ENCODE data around the gene ZNF346. TPM values are rescaled to one million over a fixed set of nuclear protein-coding genes. Genes with fewer than 3 reads are reported as not detected.

The ZNF346 gene
- total RNA-seq, 1 experiment from 2014 or later = 31.2 TPM

DNA sequence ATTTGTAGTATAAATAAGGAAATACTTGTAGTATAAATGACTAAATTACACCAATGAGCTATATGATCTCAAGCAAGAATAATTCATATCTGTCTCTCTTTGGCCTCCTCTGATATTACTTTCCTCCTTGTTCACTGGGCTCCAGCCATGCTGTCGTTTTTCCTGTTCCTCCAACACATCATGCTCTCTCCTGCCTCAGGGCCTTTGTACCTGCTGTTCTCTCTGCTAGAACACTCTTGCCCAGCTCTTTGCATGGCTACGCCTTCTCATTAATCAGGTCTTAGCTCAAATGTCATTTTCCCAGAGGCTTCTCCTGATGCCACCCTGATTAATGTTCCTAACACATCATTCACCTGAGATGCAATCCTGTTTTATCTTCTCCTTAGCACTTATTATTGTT is 2.5 kb upstream of the ZNF346 start:
- intact Hi-C loops (cut with micrococcal nuclease; ENCODE audit: unreplicated experiment) = no loop called here
- TF ChIP-seq, protein P1, sequence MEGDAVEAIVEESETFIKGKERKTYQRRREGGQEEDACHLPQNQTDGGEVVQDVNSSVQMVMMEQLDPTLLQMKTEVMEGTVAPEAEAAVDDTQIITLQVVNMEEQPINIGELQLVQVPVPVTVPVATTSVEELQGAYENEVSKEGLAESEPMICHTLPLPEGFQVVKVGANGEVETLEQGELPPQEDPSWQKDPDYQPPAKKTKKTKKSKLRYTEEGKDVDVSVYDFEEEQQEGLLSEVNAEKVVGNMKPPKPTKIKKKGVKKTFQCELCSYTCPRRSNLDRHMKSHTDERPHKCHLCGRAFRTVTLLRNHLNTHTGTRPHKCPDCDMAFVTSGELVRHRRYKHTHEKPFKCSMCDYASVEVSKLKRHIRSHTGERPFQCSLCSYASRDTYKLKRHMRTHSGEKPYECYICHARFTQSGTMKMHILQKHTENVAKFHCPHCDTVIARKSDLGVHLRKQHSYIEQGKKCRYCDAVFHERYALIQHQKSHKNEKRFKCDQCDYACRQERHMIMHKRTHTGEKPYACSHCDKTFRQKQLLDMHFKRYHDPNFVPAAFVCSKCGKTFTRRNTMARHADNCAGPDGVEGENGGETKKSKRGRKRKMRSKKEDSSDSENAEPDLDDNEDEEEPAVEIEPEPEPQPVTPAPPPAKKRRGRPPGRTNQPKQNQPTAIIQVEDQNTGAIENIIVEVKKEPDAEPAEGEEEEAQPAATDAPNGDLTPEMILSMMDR (IDR thresholded peaks at IDR 0.05; ENCODE audit: unreplicated experiment) = no peak
- no peaks in the 10 kb centered on the region for H3K27me3 Mint-ChIP-seq (ENCODE audit: unreplicated experiment)
- H3K4me1 Mint-ChIP-seq (ENCODE audit: low read depth, unreplicated experiment) = peaks cover 20% of the 10 kb centered on the region
- no peak overlapping the region for H3K4me3 Mint-ChIP-seq (ENCODE audit: low read depth, unreplicated experiment)
- no peak for DNase-seq
- no TSS peak for BruUV-seq (replicated peaks)
- no peaks in the 10 kb centered on the region for H3K9me3 Mint-ChIP-seq (ENCODE audit: low read depth, unreplicated experiment)
- no peak overlapping the region for H3K27ac Mint-ChIP-seq (ENCODE audit: unreplicated experiment)
- peaks cover 21% of the 10 kb centered on the region for H3K36me3 Mint-ChIP-seq (ENCODE audit: insufficient read depth, unreplicated experiment)
- CTCF ChIA-PET = interaction anchor here (0.6 to 1.5 kb wide), 2 partner anchors 13 to 15 kb away, joined by 3 read pairs; partner anchors contain the start of gene UIMC1

DNA sequence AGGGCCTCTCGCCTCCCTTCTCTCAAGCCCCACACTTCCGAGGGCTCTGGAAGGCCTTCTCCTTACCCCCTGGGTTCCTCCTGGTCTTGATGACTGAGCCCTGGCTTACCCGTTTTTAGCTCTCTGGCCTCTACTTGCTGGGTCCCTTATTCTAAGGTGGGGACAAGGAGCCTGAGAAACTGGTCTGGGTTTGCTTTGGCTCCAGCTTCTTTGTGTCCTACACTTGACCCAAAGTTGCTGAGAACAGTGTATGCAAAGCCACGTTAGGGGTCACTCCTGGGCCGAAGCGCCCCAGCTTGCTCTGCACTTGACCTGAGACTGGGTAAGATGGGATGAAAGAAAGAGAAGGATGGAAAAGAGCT is 788 bp downstream of the ZNF346 start:
- BruUV-seq (replicated peaks) = no TSS peak
- peak; percentile 11 for DNase-seq
- H3K4me1 Mint-ChIP-seq (ENCODE audit: low read depth, unreplicated experiment) = peaks cover 23% of the 10 kb centered on the region
- CTCF ChIA-PET = interaction anchor here (0.6 to 1.8 kb wide), 5 partner anchors 8 to 363 kb away, joined by 3 to 6 read pairs (median 3); no protein-coding TSS in a partner anchor
- H3K4me3 Mint-ChIP-seq (ENCODE audit: low read depth, unreplicated experiment) = peak overlapping the region; percentile 88
- TF ChIP-seq, protein P1 (IDR thresholded peaks at IDR 0.05; ENCODE audit: unreplicated experiment) = no peak
- no peaks in the 10 kb centered on the region for H3K27me3 Mint-ChIP-seq (ENCODE audit: unreplicated experiment)
- peak overlapping the region; percentile 37 for H3K27ac Mint-ChIP-seq (ENCODE audit: unreplicated experiment)
- H3K36me3 Mint-ChIP-seq (ENCODE audit: insufficient read depth, unreplicated experiment) = peaks cover 21% of the 10 kb centered on the region
- no peaks in the 10 kb centered on the region for H3K9me3 Mint-ChIP-seq (ENCODE audit: low read depth, unreplicated experiment)
- intact Hi-C loops (cut with micrococcal nuclease; ENCODE audit: unreplicated experiment) = no loop called here

DNA sequence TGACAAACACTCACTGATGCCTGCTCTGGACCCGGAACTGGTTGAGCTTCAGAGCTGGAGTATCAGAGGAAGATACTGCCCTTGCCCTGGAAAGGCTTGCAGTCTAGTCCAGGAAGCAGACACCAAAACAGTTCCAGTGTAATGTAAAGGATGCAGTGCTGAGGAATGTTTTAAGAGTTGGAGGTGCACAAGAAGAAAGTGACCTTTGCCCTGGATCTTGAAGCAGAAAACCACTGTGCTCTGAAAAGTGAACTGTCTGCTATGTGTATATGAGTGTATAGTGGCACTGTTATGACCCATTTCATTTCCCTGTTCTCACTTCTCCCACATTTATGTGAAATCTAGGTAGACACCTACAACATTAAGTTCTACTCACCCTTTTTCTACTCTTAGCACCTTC is 2.1 kb downstream of the ZNF346 start:
- Mint-ChIP-seq H3K36me3 (ENCODE audit: insufficient read depth, unreplicated experiment) (peaks cover 21% of the 10 kb centered on the region), H3K9me3 (ENCODE audit: low read depth, unreplicated experiment) (no peaks in the 10 kb centered on the region), H3K4me1 (ENCODE audit: low read depth, unreplicated experiment) (peaks cover 23% of the 10 kb centered on the region), H3K4me3 (ENCODE audit: low read depth, unreplicated experiment) (no peak overlapping the region), H3K27me3 (ENCODE audit: unreplicated experiment) (no peaks in the 10 kb centered on the region), H3K27ac (ENCODE audit: unreplicated experiment) (no peak overlapping the region)
- DNase-seq = no peak
- TF ChIP-seq, protein P1 (IDR thresholded peaks at IDR 0.05; ENCODE audit: unreplicated experiment) = no peak
- intact Hi-C loops (cut with micrococcal nuclease; ENCODE audit: unreplicated experiment) = no loop called here
- BruUV-seq (replicated peaks) = no TSS peak
- CTCF ChIA-PET = interaction anchor here (1.8 kb wide), 1 partner anchor 364 kb away, joined by 6 read pairs; no protein-coding TSS in a partner anchor

DNA sequence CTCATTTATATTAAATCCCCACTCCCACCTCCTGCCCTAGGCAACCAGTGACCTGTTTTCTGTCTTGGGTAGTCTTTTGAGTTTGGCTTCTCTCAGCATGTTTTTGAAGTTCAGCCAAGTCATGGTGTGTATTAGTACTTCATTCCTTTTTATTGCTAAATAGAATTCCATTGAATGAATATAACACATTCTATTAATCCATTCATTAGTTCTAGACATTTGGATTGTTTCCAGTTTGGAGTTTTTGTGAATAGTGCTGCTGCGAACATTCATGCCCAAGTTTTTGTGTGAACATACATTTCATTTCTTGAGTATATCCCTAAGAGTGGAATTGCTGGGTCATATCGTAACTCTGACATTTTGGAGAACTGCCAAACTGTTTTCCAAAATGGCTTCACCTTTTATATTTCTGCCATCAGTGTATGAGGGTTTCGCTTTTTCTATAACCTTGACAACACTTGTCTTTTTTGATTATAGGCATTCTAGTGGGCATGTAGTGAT is 2.7 kb downstream of the ZNF346 start:
- H3K27ac Mint-ChIP-seq (ENCODE audit: unreplicated experiment) = no peak overlapping the region
- peaks cover 23% of the 10 kb centered on the region for H3K4me1 Mint-ChIP-seq (ENCODE audit: low read depth, unreplicated experiment)
- H3K27me3 Mint-ChIP-seq (ENCODE audit: unreplicated experiment) = no peaks in the 10 kb centered on the region
- TF ChIP-seq, protein P1 (IDR thresholded peaks at IDR 0.05; ENCODE audit: unreplicated experiment) = no peak
- peaks cover 21% of the 10 kb centered on the region for H3K36me3 Mint-ChIP-seq (ENCODE audit: insufficient read depth, unreplicated experiment)
- intact Hi-C loops (cut with micrococcal nuclease; ENCODE audit: unreplicated experiment) = no loop called here
- no peak for DNase-seq
- no peaks in the 10 kb centered on the region for H3K9me3 Mint-ChIP-seq (ENCODE audit: low read depth, unreplicated experiment)
- CTCF ChIA-PET = no interaction called here
- BruUV-seq (replicated peaks) = no TSS peak
- H3K4me3 Mint-ChIP-seq (ENCODE audit: low read depth, unreplicated experiment) = no peak overlapping the region

Measured in Calu3 (cell line).